Osteocyte (in vitro differentiated cells): ENCODE measurements around the gene BORA. TPM values are rescaled to one million over a fixed set of nuclear protein-coding genes. Genes with fewer than 3 reads are reported as not detected.
"Not testable (repeated sequence)": the region's sequence is repeated elsewhere in the genome, so short reads cannot be mapped to it uniquely, and the experiment has no call there.

Experiments
- DNase-seq: peaks from one replicate; pipeline ENCODE4 v3.0.0; 2021; ENCODE audit warnings: mixed read lengths; ENCODE audit not compliant: unreplicated experiment; ENCODE audit errors: extremely low spot score
- H3K27ac Mint-ChIP-seq: one replicate; pipeline ENCODE4 v1.8.0; 2021; ENCODE audit warnings: mild to moderate bottlenecking, mixed read lengths; ENCODE audit not compliant: unreplicated experiment
- H3K27me3 Mint-ChIP-seq: one replicate; pipeline ENCODE4 v1.8.0; 2021; ENCODE audit warnings: mixed read lengths; ENCODE audit not compliant: unreplicated experiment
- H3K36me3 Mint-ChIP-seq: one replicate; pipeline ENCODE4 v1.8.0; 2021; ENCODE audit warnings: mixed read lengths; ENCODE audit not compliant: unreplicated experiment
- H3K4me1 Mint-ChIP-seq: one replicate; pipeline ENCODE4 v1.8.0; 2021; ENCODE audit warnings: mixed read lengths; ENCODE audit not compliant: unreplicated experiment
- H3K4me3 Mint-ChIP-seq: one replicate; pipeline ENCODE4 v1.8.0; 2021; ENCODE audit warnings: mild to moderate bottlenecking, moderate library complexity, mixed read lengths; ENCODE audit not compliant: unreplicated experiment
- H3K9me3 Mint-ChIP-seq: one replicate; pipeline ENCODE4 v1.8.0; 2021; ENCODE audit warnings: mixed read lengths; ENCODE audit not compliant: unreplicated experiment
- CTCF ChIP-seq: fragments of 200-600 bp; sonication (generic); IDR thresholded peaks from 2 replicates; pipeline ENCODE4 v1.5.0; 2021; ENCODE audit warnings: antibody characterized with exemption, mild to moderate bottlenecking, moderate library complexity
- total RNA-seq: library from RNA; stranded (reverse); gene quantifications from 2 replicates; pipeline ENCODE4 v1.2.1, GENCODE V29; 2021

The BORA gene
- total RNA-seq, 1 donor from 2014 or later, result 3.3 TPM

- Mint-ChIP-seq H3K36me3 (peaks cover 1% of the 10 kb centered on the region), H3K27me3 (peaks cover 5% of the 10 kb centered on the region), H3K9me3 (no peaks in the 10 kb centered on the region), H3K4me3 (no peak overlapping the region), H3K27ac (no peak overlapping the region), H3K4me1 (no peaks in the 10 kb centered on the region)
- no peak for DNase-seq
- no peak for TF ChIP-seq CTCF
Measured at GRCh38 chr13:72700509-72700908, 27.2 kb upstream of the BORA start.

- Mint-ChIP-seq H3K27ac (no peak overlapping the region), H3K27me3 (no peaks in the 10 kb centered on the region), H3K36me3 (peaks cover 31% of the 10 kb centered on the region), H3K4me1 (peaks cover 3% of the 10 kb centered on the region), H3K9me3 (peaks cover 5% of the 10 kb centered on the region), H3K4me3 (no peak overlapping the region)
- no peak for TF ChIP-seq CTCF
- no peak for DNase-seq
Measured at GRCh38 chr13:72716776-72717175, 10.9 kb upstream of the BORA start.

GRCh38 chr13:72726185-72726584 lies 1.5 kb upstream of the BORA start:
- Mint-ChIP-seq H3K4me1 (peaks cover 28% of the 10 kb centered on the region), H3K4me3 (peak overlapping the region; percentile 92)
- not testable (repeated sequence) for H3K9me3 Mint-ChIP-seq, H3K27ac Mint-ChIP-seq, H3K36me3 Mint-ChIP-seq, H3K27me3 Mint-ChIP-seq, DNase-seq

- Mint-ChIP-seq H3K27me3 (no peaks in the 10 kb centered on the region), H3K4me1 (peaks cover 28% of the 10 kb centered on the region), H3K4me3 (peak overlapping the region; percentile 92), H3K9me3 (no peaks in the 10 kb centered on the region), H3K27ac (peak overlapping the region; percentile 82), H3K36me3 (peaks cover 2% of the 10 kb centered on the region)
- peak; percentile 85 for DNase-seq
- no peak for TF ChIP-seq CTCF
Measured at GRCh38 chr13:72726726-72727416, 852 bp upstream of the BORA start.

- H3K27ac Mint-ChIP-seq, result peak overlapping the region; percentile 81
- no peaks in the 10 kb centered on the region for H3K9me3 Mint-ChIP-seq
- peaks cover 28% of the 10 kb centered on the region for H3K4me1 Mint-ChIP-seq
- no peaks in the 10 kb centered on the region for H3K27me3 Mint-ChIP-seq
- TF ChIP-seq CTCF, result no peak
- peak overlapping the region; percentile 92 for H3K4me3 Mint-ChIP-seq
- peaks cover 3% of the 10 kb centered on the region for H3K36me3 Mint-ChIP-seq
- DNase-seq, result no peak
Measured at GRCh38 chr13:72728290-72728605, 525 bp downstream of the BORA start.

GRCh38 chr13:72737033-72737432 lies 9.3 kb downstream of the BORA start:
- Mint-ChIP-seq H3K27me3 (no peaks in the 10 kb centered on the region), H3K4me1 (no peaks in the 10 kb centered on the region), H3K27ac (no peak overlapping the region), H3K9me3 (no peaks in the 10 kb centered on the region), H3K4me3 (no peak overlapping the region), H3K36me3 (peaks cover 17% of the 10 kb centered on the region)
- TF ChIP-seq CTCF, result no peak
- DNase-seq, result no peak
